NCI-H526 (cell line): ENCODE data around the gene CLTC.
"Not testable (repeated sequence)": the region's sequence is repeated elsewhere in the genome, so short reads cannot be mapped to it uniquely, and the experiment has no call there.

Source experiments
- DNase-seq, 2 experiments: peaks; one replicate each; lab custom pipeline; 2025; lab: John Stamatoyannopoulos, UW

Gene CLTC

DNA sequence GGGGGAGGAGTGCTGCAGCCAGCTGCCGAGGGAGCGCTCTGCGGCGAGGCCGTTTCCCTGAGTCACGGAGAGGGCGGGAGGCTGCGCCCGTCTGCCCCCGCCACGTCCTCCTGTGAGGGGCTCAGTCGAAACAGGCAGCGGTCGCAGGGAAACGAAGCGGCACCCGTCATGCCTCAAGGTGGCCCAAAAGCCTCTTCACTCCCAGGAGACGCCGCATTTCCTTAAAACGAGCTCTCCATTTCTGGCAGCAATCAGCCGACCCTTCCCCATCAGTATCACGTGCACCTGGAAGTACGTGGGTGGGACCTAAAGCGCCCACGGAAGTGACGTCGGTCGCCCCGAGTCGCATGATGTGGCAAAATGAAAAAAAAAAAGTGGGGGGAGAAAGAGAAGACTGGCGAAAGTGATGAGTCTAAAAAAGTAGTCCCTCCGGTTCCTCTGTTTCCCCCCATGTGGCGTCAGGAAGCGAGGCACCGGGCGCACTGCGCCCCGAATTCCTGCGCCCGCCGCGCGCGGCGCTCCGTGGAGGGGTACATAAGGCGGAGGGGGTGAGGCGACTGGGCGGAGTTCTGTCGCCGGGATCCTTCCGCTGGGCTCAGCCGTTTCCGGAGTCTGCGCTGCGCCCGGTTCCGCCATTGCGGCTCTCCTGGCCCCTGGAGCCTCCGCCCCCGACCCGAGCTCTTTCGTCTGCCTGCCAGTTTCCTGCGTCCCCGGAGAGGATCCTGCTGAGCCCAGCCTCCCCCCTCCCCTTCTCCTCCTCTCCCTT lies at the start of gene CLTC:
CLTC (plus strand) TSS at position 598 of the 766 bp plus-strand sequence. CDS start 237 bp downstream, outside the sequence.
- peak; percentile 94 to 97 for DNase-seq

DNA sequence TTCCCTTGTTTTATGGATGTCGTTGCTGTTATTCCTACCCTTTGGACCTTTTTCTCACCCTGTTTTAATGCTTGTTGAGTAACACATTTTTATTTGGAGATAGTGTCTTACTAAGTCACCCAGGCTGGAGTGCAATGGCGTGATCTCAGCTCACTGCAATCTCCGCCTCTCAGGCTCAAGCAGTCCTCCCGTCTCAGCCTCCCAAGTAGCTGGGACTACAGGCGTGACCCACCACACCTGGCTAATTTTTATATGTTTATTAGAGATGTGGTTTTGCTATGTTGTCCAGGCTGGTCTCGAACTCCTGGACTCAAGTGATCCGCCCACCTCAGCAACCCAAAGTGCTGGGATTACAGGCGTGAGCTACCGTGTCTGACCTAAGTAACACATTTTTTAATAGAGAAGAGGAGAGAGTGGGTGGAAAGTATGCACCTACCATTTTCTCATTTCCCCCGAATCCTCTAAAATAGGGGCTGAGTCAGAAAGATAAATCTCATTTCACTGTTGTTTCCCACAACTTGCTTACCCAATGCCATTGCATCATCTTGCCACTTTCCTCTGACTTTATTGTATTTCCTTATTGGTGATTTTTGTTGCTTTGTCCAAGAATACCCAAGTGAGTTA lies 47.3 kb upstream of the CLTC start:
- DNase-seq, result no peak

DNA sequence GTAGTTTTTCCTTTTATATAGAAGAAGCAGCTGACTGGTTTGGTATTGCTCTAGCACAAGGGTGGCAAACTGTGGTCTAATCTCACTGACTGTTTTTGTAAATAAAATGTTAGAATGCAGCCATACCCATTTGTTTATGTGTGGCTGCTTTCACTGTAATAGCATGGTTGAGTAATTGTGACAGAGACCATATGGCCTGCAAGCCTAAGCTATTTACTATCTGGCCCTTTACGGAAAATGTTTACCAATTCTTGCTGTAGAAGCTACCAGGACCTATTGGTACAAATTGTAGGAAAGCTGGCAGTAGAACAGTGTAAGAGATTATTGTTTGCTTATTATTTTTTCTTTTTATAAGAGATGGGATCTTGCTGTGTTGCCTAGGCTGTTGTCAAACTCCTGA lies 35.5 kb upstream of the CLTC start:
- not testable (repeated sequence) for DNase-seq

DNA sequence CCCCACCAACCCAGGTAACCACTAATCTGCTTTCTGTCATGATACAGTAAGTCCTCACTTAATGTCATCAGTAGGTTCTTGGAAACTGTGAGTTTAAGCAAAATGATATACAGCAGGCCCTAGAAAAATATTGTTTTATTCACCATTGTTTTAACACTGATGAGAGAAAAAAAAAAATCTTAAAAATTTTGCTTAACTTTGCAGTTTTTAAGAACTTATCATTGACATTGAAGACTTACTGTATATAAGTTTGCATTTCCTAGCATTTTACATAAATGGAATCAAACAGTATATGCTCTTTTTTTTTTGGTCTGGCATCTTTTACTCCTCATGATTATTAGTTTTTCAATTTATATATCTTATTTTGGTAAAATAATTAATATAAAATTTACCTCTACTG lies 19.5 kb upstream of the CLTC start:
- DNase-seq, result no peak

DNA sequence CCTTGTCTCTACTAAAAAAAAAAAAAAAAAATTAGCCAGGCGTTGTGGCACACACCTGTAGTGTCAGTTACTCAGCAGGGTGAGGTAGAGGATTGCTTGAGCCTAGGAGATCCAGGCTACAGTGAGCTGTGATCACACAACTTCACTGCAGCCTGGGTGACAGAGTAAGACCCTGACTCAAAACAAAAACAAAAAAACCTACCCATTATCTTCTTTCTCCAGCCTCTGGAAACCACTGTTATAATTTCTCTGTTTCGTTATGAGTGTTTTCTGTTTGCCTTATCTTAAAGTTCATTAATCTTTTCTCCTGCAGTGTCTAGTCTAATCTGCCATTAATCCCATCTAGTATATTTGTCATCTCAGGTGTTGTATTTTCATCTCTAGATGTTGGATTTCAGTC lies 18.6 kb upstream of the CLTC start:
- DNase-seq, result no peak

DNA sequence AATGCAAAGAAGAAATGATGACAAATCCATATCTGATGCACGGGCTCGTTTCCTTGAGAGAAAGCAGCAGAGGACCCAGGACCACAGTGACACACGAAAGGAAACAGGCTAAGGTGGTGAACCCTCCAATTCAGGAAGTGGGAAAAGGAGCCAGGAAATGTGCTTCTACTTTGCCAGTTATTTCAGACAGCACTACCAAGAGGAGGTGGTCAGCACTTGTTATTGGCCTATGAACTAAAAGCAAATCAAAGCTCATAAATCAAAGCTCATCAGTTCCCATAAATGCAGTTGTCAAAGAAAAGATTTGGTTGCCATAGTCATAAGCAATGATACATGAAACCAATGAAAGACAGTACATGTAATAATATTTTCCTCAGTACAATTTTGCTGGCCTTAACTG lies 12.6 kb upstream of the CLTC start:
- no peak for DNase-seq

DNA sequence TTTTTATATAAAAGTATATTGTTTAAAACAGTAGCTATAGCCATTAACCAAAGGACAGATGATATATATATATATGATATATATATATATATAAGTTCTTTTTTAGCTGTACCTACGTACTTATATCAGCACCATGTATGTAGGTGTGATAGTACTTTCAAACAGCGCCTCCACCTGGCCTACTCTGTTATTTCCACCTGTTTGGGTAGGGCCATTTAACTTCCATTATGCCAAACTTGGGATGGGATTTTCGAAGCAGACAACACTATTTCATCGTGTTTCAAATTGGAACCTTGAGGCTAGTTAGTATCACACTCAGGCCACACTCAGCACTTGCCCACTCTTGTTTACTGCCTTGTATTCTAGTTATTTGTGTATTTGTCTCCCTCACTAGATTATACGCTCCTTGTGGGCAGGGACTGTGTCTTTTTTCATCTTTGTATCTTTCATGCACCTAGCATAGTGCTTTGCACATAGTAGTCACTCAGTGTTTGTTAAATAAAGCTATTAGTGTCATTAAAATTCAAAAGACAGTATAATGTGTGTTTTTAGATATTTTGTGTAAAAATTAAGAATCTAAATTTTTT lies 11.8 kb upstream of the CLTC start:
- DNase-seq, result peak in 1 of 2 experiments; percentile 42

DNA sequence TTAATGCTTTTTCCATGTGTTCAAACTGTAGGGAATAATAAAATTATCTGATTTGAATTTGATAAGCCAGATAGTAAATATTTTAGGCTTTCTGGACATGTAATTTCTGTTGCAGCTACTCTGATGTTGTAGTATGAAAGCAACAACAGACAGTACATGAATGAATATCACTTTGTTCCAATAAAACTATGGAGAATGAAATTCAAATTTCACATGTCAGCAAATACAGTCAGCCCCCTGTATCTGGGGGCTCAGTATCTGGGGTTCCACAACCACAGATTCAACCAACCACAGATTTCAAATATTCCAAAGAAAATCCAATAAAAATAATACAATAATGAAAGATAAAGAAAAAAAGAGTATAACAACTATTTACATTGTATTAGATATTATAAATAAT lies 8.2 kb upstream of the CLTC start:
- no peak for DNase-seq

DNA sequence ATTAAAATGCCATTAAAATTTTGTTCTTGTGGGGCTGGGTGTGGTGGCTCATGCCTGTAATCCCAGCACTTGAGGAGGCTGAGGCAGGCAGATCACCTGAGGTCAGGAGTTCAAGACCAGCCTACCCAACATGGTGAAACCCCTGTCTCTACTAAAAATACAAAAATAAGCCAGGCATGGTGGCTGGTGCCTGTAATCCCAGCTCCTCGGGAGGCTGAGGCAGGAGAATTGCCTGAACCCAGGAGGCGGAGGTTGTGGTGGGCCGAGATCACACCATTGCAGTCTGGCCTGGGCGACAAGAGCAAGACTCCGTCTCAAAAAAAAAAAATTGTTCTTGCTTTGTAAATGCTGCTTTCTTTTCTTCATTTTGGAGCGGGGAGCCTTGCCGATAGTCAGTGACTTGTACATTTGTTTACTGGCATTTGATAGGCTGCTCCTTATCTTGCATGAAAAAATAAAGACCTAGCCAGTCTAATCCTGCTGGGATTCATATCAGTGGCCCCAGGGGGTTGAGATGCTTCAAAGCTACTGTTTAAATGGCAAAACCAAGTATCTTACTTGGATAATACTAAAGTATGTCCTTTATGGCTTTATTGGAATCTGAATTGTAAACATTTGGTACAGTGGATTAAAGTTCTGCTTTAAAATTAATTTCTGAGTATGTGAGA lies 3.3 kb upstream of the CLTC start:
- DNase-seq, result no peak

DNA sequence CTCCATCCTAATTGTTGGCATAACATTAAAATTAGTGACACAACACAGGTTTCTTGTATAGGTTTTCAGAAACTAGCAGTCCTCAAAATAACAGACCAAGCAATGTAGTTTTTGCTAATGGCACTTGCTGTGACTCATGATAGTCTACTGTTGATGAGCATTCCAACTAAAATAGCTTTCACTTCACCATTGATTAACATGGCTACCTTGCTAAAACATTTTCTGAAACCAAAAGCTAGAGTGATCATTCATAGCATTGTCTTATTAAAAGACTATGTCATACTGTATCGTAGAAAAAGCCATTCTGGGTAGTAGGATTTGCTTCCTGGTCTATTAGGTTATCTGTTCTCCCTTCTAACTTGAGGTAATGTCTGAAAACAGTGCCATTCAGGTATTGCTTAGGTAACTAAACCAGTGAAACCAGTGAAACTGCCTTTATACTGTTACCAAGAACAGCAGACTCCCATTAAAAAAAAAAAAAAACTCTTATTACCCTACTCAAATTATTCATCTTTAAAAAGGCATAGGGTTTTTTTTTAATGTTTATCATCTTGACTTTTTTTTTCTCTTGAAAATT lies 2.5 kb upstream of the CLTC start:
- DNase-seq, result peak in 1 of 2 experiments; percentile 23

DNA sequence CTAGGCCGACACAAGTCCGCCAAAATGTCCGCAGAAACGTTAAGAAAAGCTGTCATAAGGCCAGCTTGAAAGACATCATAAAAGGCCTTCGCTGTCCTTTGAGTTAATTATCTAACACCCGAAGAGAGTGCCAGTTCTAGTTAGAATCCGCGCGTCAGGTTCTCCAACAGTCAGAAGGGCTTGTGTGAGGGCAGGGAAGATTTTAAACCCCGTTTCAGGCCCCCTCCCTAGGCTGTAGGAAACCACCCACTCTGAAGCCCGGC lies 729 bp upstream of the CLTC start:
- DNase-seq, result no peak

DNA sequence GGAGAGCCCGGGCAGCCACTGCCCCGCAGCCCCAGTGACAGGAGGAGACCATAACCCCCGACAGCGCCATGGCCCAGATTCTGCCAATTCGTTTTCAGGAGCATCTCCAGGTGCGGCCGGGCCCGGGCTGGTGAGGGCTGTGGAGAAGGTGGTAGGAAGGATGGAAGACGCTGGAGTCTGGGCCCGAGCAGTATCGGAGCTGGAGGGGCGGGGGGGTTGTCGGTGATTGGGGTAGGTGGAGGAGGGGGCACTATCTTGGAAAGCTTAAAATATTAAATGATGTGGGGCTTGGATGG lies 317 bp downstream of the CLTC start:
- DNase-seq, result no peak

DNA sequence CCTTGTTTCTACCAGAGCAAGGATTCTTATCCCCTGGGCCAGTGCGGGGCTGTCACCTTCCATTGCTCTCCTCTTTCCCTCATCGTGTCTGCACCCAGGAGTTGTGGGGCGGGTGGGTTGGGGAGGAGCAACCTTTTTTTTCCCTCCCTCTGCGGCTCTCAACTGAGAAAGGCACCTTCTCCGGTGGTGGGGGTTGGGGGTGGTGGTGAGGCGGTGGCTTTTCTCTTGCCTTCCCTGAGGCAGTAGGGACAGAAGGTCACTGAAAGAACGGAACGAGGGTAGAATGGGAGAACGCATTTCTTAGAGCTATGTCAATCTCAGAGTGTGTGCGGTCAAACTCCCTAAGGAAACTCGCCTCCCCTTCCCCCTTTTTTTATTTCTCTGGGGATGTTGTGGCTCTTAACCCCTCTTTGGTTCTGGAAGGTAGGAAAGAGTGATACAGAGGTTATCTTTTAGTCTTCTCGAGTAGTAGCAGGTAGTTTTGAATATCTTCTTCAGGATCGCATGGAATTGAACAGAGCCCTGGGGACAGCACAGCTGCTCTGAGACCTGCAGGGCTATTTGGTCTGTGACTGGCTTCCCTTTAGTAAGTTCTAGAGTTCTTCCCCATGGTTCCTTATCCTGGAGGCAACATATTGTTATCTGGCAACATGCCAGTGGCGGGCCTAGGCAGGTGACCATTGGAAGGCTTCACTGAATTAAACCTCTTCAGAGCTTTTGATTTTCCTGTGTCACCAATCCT lies 994 bp downstream of the CLTC start:
- peak in 1 of 2 experiments; percentile 42 for DNase-seq

DNA sequence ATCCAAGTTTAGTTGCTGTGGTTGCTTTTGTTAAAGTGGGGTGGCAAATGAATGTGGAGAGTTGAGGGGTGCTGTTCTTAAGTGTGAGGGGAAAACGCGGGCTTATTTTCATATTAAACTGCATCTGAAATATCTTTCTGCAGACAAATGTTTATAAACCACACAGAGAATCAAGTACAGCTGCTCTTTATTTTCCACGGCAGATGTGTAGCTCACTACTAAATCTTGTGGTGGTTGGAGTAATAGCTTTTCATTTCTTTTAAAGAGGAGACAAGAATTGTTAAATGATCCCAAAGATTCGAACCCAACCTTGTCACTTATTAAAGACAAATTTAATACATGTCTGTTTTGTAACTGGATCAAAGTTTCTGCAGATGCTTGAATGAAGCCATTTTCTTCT lies 2.1 kb downstream of the CLTC start:
- DNase-seq, result no peak

DNA sequence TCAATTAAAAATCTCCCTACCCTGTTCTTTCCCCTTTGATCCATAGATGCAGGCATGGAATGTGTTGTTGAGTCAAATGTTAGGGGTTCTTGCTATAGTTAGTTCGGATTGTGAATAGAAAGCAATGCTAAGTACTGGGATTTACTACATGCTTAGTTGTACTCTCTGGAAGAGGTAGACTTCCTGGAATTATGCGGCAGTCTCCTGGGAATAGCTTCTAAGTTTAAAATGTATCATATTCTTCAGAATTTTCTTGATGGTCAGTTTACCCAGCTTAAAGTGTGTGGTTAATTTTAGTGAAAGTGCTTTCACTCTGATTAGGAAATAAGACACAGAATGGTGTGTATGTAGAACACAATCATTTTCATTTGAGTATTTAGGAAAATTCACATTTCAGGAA lies 3.5 kb downstream of the CLTC start:
- DNase-seq, result no peak

DNA sequence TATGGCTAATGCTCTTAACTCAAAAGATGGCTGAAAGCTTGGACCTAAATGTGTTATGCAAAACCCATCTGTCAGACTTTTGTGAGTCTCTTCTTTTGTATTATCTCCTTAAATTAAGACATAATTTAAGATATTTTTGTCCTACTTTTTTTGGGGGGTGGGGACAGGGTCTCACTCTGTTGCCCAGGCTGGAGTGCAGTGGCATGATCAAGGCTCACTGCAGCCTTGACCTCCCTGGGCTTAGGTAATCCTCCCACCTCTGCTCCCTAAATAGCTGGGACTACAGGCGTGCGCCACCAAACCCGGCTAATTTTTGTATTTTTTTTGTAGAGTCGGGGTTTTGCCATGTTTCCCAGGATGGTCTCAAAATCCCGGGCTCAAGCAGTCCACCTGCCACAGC lies 7.1 kb downstream of the CLTC start:
- no peak for DNase-seq

DNA sequence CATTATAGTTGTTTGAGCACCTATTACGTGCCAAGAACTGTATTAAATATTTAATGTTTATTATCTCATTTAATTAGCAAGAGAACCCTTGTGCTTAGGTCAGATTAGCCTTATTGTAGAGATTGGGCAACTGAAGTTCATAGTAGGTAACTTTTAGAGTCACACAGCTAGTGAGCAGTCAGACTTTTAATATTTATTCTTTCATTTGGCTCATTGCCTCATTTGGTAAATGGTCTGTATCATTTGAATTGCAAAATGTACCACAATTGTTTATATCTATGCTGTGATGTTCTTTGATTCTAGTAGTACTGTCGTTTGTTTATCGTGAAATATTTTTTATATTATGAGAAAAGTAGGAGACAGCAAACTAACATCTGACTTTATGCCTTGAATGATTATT lies 7.6 kb downstream of the CLTC start:
- DNase-seq, result peak in 1 of 2 experiments; percentile 29

DNA sequence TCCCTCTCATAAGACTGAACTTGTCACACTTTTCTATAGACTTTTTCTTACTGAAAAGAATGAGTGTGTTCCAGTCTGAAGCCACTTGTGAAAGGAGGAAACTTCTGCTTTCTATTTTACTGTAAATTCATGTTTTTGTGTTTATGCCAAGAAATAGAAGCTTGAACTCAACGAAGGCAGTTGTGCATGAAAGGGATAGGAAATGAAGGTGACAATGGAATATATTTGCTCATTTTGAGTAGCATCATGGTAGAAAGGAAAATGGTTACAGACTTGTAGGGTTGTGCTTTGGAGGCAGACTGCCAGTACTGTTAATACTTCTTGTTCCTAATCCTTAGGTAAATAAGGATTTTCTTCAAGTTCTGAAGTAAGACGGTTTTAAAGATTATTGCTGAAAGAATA lies 8.1 kb downstream of the CLTC start:
- no peak for DNase-seq

DNA sequence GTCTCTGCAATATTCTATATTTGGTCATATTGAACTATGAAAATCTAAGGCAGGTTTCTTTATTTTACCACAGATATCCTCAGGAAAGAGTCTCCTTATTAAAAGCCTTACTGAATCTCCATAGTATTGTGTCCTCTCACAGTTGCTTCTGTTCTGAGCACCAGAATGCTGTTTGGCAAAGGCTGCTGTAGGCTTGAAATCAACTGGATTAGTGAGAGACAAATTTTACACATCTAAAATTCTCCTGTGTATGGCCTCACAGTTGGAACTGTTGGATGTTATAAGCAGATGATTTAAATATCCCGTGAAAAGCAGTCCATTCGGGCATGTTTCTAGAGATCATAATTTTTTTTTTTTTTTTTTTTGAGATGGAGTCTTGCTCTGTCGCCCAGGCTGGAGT lies 9.5 kb downstream of the CLTC start:
- DNase-seq, result no peak

DNA sequence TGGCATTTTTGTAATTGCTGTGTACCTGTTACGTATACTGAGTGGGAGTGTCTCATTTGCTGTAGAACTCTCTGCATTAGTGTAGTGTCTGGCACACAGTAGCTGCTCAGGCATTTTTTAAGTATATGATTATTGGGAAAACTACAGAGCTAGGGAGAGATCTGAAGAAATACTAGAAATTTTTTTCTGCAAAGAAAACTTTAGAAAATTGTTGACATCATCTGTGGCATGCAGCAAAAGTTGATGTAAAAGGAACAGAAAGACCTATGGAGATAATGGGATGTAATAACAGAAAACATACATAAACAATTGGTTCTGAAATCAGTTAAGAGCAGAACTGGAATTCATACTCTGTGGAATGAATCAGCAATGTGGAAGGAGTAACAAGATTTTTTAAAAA lies 11.6 kb downstream of the CLTC start:
- no peak for DNase-seq

DNA sequence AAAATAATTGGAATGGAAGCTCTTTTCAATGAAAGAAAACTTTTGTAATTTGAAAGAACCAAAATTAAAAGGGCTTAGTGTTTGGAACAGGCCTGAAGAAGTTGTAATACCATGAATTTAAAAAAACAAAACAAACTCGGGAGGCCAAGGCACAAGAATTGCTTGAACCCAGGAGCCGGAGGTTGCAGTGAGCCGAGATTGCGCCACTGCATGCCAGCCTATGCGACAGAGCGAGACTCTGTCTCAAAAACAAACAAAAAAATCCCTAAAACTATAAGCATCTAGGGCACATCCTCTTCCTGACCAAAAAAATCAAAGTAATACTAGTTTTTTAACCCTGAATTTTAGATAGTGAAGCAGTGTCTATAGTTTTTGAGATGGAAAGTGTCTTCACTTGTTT lies 12.7 kb downstream of the CLTC start:
- no peak for DNase-seq

DNA sequence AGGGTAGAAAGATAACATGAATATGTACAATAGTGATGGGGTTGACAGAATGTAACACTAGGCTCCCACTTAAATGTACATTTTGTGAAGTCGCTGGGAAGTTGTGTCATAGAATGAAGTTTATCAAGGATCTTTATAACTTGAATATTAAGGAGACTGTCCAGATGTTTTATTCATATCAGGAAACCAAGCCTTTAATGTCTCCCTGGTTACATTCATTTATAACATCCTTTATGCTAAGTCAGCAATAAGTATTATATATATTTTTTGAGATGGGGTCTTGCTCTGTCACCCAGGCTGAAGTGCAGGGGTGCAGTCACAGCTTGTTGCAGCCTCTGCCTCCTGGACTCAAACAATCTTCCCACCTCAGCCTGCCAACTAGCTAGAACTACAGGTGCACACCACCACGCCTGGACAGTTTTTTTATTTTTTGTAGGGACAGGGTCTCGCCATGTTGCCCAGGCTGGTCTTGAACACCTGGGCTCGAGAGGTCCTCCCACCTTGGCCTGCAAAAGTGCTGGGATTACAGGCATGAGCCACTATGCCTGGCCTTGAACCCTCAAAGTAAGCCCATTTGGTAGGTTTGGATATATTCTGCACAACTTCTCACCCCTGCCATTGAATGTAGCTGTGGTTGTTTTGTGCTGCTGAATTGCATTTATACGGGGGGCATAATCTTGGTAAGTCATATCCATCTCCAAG lies 14.1 kb downstream of the CLTC start:
- no peak for DNase-seq
